ENCODE measurements around the gene TBCD.

The TBCD gene

DNA sequence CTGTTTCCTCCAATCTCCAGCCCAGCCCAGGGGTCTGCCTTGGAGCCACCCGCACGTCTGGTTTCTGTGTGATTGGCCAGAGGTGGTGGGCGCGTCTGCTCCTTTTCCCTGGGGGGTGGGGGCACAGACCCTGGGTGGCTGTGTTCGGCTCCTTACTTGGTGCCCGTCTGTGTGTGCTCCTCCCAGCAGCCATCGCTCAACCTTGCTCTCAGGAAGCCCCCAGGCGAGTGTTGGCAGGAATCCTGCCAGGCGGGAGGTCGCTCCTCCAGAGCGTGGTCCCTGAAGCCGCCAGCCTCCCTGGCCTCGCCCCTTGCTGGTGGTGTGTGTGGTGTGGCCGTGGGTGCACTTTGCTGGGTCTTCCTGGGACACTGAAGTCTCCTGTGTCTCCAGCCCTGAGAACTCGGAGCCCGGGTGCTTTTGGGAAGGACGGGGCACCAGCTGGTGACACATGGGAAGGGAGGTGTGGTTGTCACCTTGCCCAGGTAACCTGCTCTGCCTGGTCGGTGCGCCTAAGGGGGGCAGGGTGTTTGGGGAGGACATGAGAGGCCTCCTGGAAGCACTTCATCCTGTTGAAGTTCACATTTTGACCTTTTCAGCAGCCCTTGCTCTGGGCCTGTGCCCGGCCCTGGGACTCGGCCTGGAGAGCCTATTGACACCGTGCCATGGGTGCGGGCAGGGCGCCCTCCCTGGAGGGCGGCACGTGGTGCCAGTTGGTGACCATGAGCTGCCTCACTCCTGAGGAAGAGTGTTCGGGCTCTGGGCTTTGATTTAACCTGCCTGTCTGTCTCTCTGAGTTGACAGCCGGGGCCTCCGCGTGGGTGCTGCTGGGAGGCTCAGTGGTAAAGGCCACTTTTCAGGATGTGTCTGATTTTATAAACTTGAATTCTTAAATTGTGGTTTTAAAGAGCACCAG is 137.0 kb downstream of the TBCD start:
- no peak for DNase-seq (ENCODE audit: low read depth in 2 of 2)

DNA sequence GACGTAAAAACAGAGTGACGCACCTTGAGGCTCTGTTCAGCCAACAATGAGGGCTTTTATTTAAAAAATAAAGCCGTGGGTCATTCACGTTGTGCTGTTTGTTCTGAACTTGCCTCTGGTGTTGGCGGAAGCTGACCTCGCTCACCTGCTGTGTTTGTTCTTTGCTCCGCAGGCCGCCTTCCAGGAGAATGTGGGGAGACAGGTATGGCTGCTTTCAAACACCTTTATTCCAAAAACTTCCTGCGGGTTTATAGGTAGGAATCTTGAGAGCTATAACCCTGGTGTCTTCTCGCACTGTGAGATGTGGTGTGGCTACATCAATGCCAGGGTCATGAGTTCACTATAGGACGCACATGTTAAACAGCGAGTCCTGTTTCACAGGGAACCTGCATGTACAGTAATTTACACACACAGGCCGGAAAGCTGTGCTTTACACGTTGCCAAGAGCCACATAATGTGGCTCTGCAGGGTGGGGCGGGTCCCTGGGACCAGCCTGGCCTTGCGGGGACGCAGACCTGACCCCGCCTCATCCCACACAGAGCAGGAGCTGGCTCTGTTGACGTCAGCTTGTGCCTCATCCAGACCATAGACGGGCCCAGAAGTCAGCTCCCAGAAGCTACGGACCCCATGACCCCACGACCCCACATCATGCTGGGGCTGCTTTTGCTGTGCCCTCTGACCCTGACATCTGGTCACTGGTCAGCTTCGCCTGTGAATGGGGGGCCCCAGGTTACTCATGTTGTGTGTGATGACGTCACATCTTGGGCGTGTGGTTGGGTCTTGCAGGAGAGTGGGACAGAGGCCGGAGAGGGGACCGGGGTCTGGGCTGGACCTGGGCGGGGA is 137.9 kb downstream of the TBCD start:
- no peak for DNase-seq (ENCODE audit: low read depth in 2 of 2)

- DNase-seq (ENCODE audit: low read depth in 2 of 2), result no peak
These were observed 138.5 kb downstream of the TBCD start for GRCh38 chr17:82890339-82890730.

DNA sequence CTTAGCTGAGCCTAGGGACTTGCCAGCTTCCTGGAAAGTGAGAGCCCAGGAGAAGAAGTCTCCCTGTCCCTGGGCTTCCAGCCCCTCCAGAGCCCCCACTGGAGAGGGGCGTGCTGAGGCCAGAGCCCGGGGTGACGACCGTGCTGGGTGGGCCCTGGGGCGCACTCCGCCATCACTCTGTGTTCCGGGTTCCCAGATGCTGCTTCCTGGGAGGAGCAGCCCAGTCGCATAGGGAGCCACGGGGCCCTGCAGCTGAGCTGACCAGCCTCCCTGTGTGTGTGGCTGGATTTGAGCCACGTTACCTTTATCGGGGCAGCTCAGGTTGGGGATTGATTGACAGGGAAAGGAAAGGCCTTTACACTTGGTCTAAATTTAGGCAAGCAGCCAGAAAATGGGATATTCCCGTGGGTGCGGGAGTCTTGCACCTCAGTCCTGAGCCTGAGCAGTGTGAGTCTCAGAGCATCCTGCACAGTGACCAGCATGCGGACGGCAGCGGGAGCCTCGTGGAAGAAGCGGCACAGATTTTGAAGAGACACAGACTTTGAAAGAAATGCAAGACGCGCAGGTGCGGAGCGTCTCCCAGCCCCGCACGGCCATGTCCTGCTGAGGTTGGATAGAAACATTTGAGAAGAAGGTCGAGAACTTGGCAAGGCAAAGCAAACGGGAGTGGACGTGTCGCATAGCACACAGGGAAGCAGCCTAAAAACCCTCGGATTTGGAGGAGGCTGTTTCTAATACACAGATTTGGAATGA is 139.2 kb downstream of the TBCD start:
- no peak for DNase-seq (ENCODE audit: low read depth in 2 of 2)

- no peak for DNase-seq (ENCODE audit: low read depth in 2 of 2)
These were observed 140.0 kb downstream of the TBCD start for GRCh38 chr17:82891911-82892310.

- peak; percentile 56 to 61 for DNase-seq (ENCODE audit: low read depth in 2 of 2)
These were observed 141.2 kb downstream of the TBCD start for GRCh38 chr17:82892899-82893565.

GRCh38 chr17:82893779-82894178 is 141.9 kb downstream of the TBCD start:
- no peak for DNase-seq (ENCODE audit: low read depth in 2 of 2)

- no peak for DNase-seq (ENCODE audit: low read depth in 2 of 2)
These were observed 142.5 kb downstream of the TBCD start for GRCh38 chr17:82894389-82894788.

GRCh38 chr17:82895087-82895486 is 143.2 kb downstream of the TBCD start:
- DNase-seq (ENCODE audit: low read depth in 2 of 2), result no peak

DNA sequence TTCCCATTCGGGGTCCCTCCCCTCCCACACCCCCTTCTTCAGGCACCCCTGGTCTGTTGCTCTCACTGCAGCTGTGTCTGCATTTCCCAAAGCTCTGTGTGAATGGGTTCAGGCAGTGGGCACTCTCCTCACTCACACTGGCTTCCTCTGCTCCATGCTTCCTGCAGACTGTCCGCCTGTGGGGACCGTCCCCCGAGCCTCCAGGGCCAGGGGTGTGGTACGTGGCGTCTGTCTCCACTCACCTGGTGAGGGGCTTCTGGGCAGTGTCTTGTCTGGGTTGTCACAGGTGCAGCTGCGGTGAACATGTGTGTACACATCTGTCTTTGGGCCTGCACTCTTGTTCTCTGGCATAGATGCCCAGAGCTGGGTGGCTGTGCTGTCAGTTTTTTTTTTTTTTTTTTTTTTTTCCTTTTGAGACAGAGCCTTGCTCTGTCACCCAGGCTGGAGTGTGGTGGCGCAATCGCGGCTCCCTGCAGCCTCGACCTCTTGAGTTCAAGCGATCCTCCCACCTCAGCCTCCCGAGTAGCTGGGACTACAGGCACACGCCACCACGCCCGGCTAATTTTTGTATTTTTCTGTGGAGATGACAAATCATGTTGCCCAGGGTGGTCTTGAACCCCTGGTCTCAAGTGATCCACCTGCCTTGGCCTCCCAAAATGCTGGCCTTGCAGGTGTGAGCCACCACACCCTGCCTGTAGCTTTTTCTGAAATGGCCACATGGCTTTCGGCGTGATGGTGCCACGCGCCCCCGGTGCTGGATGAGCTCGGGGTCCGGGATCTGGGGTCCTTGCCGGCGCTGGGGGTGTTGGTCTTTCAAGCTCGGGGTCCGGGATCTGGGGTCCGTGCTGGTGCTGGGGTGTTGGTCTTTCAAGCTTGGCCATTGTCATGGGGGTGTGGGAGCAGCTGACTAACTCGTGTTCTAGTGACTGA is 144.5 kb downstream of the TBCD start:
- no peak for DNase-seq (ENCODE audit: low read depth in 2 of 2)

GRCh38 chr17:82897514-82898249 is 145.8 kb downstream of the TBCD start:
- no peak for DNase-seq (ENCODE audit: low read depth in 2 of 2)

DNA sequence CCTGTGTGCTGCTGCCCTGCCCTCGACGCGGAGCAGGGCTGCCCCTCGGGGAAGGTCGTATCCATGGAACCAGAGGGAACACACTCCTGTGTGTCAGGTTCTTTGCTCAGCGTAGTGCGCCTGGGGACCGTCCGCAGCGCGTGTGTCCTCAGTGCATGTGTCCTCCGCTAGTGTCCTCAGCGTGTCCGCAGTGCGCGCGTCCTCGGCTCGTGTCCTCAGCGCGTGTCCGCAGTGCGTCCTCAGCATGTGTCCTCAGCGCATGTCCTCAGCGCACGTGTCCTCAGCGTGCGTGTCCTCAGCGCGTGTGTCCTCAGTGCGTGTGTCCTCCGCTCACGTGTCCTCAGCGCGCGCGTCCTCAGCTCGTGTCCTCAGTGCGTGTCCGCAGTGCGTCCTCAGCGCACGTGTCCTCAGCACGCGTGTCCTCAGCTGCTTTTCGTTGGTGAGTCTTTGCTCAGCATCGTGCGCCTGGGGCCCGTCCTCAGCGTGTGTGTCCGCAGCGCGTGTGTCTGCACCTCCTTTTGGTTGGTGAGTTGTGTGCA is 147.2 kb downstream of the TBCD start:
- DNase-seq (ENCODE audit: low read depth in 2 of 2), result no peak

- DNase-seq (ENCODE audit: low read depth in 2 of 2), result no peak
These were observed 148.1 kb downstream of the TBCD start for GRCh38 chr17:82899941-82900340.

DNA sequence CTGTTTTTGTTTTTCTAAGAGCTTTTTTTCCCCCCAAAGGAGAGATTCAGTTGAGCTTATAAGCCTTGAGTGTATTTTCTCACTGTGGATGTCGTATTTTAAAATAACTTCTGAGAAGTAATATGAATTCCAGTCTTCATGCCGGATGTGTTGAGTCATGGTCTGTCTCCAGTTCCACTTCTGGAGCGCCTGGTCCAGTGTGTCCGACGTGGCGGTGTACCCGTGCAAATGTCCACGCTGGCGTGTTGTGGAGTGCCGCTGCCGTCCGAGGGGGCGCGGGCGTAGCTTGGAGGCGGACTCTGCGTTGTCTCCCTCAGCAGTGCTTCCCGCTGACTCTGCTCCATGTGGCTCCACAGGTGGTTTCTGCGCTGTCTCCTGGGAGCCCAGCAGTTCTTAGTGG is 148.9 kb downstream of the TBCD start:
- no peak for DNase-seq (ENCODE audit: low read depth in 2 of 2)

GRCh38 chr17:82901356-82901755 is 149.5 kb downstream of the TBCD start:
- no peak for DNase-seq (ENCODE audit: low read depth in 2 of 2)

DNA sequence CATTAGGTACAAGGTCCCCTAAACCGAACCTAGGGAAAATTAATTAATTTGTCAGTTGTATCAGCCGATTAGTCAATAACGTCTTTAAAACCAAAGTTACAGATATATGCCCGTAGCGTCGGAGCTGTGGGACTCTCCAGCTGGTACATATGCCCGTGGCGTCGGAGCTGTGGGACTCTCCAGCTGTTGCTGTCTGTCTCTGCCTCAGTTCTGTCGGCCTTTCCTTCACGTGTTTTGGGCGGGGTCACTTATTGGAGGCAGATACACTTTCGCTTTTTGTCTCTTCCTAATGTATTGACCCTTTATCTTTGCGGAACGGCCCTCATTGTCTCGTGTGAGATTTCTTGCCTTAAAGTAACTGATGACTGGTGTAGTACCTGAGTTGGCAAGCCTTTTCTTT is 150.0 kb downstream of the TBCD start:
- DNase-seq (ENCODE audit: low read depth in 2 of 2), result no peak

DNA sequence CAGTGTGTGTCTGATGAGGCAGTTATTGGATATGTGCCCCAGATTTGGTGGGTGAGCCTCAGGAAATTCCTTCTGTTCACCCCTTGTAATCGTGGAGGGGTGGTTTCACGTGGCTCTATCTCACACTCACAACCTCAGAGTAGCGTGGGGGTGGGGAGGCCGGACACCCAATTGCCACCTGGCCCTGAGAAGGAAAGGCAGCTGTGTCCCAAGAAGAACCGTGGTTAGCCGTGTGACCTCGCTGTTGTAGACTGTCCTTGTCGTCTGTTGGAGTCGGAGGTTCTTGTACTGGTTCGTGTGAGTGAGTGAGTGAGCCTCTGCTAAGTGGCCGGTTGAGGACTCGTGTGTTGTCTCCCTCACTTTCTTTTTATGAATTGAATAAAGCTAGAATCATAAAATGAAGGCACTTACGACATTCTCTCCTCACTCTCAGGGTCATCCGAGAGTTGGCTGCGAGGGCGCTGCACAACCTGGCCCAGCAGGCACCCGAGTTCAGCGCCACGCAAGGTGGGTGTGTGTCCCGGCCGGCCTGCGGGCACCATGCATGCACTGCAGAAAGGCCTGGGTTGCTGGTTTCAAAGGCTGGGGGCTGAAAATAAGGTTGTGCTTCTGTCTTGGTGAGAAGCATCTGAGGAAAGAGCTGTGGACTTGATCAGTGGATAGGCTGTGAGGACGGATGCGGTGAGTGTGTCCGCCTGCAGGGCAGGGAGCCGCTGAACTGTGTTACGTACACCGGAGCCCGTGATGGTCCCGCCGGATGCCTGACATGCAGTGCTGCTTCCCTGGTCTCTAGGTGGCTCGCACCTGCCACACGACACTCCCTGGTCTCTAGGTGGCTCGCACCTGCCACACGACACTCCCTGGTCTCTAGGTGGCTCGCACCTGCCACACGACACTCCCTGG is 151.4 kb downstream of the TBCD start:
- DNase-seq (ENCODE audit: low read depth in 2 of 2), result no peak

- DNase-seq (ENCODE audit: low read depth in 2 of 2), result no peak
These were observed 153.3 kb downstream of the TBCD start for GRCh38 chr17:82905130-82905529.

All from stimulated activated CD8-positive, alpha-beta memory T cell treated with anti-CD3 and anti-CD28 coated beads, Interleukin-15, amount 100 ng/mL, for 48 hours (primary cell).